ENCODE results near the gene MSH4.

DNA sequence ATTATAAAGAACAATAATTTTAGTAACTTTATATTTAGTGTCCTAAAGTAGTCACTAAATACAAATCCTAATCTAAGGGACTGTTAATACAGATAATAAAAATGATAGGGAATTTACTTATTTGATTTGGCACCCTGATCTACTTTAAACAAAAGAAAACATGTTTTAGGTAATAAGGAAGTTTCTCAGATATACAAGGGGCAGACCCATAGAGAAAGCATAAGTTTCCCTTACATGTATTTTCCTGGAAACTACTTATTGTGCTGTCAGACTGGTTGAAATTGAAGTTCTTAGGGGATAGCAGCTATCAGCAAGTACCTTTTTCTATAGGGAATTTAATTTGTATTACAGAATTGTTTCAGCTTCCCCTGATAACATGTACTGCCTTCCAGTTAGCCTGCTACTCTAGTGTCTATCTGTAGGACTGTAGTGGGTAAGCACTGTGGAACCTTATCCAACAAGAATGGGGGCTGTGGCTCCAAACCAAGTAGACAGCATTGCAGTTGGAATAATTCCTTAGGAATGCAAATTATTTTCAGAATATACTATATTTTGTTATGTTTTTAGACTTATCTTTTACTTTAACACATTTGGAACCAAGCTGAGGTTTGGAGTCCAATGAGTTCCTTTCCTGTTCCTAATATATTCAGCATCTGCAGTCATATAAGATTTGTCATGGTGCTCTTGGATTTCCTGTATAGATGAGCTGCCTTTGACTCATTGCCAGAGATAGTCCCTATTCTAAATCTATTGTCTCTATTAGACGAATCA, 14.7 kb downstream of the MSH4 start:
- TF ChIP-seq IRF2 (CRISPR knock-in tag; IDR thresholded peaks at IDR 0.05; ENCODE audit: borderline replicate concordance, low read depth) (no peak), ETV6 (CRISPR knock-in tag; IDR thresholded peaks at IDR 0.05) (no peak), NR3C1 (CRISPR knock-in tag; conservative IDR thresholded peaks at IDR 0.05; ENCODE audit: low read depth) (no peak)

All from WTC11 (cell line).